ENCODE results near the gene CRABP2. TPM values are rescaled to one million over a fixed set of nuclear protein-coding genes. Genes with fewer than 3 reads are reported as not detected.

CRABP2 gene
- total and polyA plus RNA-seq, 2 of the 13 experiments (the other 11 are each of a cell fraction or from before 2014, with no cell fraction given): 0.40 to 0.60 TPM

DNA sequence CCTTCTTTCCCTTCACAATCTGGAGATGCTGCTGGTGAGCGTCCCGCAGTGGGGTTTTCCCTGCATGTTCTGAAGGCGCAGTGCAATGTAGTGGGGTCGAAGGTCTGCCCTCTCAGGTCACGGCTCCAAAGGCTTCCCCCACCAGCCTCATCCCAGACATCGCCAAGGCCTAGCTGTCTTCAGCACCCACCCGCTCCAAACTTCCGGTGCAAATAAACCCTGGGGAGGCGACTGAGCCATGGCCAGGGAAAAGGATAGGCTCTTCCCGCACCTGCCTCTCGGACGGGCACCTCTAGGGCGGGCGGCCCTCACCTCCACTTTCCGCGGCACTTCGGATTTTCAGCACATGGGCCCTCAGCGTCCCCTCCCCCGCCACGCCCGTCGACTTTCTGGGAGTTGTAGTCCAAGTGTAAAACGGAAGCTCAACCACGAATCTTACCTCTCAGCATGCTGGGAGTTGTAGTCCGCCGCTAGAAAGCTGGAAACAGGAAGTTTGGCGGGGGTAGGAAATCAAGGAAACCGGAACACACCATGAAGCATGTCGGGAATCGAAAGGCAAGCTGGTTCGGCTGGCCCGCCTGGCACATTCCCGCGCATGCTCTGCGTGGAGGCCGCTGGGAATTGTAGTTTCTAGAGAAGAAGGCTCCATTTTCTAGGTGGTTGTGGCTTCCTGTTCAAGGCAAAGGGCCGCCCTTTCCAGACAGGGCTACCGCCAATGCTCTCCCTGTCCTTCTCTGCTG lies 35.5 kb upstream of the CRABP2 start, which contains the start of gene MRPL24 (continued):
- TF ChIP-seq, protein P1, sequence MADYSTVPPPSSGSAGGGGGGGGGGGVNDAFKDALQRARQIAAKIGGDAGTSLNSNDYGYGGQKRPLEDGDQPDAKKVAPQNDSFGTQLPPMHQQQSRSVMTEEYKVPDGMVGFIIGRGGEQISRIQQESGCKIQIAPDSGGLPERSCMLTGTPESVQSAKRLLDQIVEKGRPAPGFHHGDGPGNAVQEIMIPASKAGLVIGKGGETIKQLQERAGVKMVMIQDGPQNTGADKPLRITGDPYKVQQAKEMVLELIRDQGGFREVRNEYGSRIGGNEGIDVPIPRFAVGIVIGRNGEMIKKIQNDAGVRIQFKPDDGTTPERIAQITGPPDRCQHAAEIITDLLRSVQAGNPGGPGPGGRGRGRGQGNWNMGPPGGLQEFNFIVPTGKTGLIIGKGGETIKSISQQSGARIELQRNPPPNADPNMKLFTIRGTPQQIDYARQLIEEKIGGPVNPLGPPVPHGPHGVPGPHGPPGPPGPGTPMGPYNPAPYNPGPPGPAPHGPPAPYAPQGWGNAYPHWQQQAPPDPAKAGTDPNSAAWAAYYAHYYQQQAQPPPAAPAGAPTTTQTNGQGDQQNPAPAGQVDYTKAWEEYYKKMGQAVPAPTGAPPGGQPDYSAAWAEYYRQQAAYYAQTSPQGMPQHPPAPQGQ (CRISPR knock-in tag; IDR thresholded peaks at IDR 0.05; ENCODE audit: borderline replicate concordance): peak; percentile 82; the same call in 1 of the 2 replicates
- peak; percentile 99 for TF ChIP-seq ELF1 (CRISPR knock-in tag; IDR thresholded peaks at IDR 0.05)
- peak; percentile 99 for TF ChIP-seq THAP11 (CRISPR knock-in tag; IDR thresholded peaks at IDR 0.05)
- TF ChIP-seq, protein P2, sequence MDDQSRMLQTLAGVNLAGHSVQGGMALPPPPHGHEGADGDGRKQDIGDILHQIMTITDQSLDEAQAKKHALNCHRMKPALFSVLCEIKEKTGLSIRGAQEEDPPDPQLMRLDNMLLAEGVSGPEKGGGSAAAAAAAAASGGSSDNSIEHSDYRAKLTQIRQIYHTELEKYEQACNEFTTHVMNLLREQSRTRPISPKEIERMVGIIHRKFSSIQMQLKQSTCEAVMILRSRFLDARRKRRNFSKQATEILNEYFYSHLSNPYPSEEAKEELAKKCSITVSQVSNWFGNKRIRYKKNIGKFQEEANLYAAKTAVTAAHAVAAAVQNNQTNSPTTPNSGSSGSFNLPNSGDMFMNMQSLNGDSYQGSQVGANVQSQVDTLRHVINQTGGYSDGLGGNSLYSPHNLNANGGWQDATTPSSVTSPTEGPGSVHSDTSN (CRISPR knock-in tag; IDR thresholded peaks at IDR 0.05; ENCODE audit: borderline replicate concordance): no peak
- no peak for TF ChIP-seq ZNF530 (CRISPR knock-in tag; IDR thresholded peaks at IDR 0.05; ENCODE audit: low read depth)
- no peak for TF ChIP-seq SNAPC5 (CRISPR knock-in tag; IDR thresholded peaks at IDR 0.05; ENCODE audit: borderline replicate concordance)
- no peak for TF ChIP-seq ZNF589 (CRISPR knock-in tag; conservative IDR thresholded peaks at IDR 0.05)
- TF ChIP-seq, protein P3, sequence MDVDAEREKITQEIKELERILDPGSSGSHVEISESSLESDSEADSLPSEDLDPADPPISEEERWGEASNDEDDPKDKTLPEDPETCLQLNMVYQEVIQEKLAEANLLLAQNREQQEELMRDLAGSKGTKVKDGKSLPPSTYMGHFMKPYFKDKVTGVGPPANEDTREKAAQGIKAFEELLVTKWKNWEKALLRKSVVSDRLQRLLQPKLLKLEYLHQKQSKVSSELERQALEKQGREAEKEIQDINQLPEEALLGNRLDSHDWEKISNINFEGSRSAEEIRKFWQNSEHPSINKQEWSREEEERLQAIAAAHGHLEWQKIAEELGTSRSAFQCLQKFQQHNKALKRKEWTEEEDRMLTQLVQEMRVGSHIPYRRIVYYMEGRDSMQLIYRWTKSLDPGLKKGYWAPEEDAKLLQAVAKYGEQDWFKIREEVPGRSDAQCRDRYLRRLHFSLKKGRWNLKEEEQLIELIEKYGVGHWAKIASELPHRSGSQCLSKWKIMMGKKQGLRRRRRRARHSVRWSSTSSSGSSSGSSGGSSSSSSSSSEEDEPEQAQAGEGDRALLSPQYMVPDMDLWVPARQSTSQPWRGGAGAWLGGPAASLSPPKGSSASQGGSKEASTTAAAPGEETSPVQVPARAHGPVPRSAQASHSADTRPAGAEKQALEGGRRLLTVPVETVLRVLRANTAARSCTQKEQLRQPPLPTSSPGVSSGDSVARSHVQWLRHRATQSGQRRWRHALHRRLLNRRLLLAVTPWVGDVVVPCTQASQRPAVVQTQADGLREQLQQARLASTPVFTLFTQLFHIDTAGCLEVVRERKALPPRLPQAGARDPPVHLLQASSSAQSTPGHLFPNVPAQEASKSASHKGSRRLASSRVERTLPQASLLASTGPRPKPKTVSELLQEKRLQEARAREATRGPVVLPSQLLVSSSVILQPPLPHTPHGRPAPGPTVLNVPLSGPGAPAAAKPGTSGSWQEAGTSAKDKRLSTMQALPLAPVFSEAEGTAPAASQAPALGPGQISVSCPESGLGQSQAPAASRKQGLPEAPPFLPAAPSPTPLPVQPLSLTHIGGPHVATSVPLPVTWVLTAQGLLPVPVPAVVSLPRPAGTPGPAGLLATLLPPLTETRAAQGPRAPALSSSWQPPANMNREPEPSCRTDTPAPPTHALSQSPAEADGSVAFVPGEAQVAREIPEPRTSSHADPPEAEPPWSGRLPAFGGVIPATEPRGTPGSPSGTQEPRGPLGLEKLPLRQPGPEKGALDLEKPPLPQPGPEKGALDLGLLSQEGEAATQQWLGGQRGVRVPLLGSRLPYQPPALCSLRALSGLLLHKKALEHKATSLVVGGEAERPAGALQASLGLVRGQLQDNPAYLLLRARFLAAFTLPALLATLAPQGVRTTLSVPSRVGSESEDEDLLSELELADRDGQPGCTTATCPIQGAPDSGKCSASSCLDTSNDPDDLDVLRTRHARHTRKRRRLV (CRISPR knock-in tag; IDR thresholded peaks at IDR 0.05): peak; percentile 83
- no peak for TF ChIP-seq REL (CRISPR knock-in tag; conservative IDR thresholded peaks at IDR 0.05)
- TF ChIP-seq, protein P4, sequence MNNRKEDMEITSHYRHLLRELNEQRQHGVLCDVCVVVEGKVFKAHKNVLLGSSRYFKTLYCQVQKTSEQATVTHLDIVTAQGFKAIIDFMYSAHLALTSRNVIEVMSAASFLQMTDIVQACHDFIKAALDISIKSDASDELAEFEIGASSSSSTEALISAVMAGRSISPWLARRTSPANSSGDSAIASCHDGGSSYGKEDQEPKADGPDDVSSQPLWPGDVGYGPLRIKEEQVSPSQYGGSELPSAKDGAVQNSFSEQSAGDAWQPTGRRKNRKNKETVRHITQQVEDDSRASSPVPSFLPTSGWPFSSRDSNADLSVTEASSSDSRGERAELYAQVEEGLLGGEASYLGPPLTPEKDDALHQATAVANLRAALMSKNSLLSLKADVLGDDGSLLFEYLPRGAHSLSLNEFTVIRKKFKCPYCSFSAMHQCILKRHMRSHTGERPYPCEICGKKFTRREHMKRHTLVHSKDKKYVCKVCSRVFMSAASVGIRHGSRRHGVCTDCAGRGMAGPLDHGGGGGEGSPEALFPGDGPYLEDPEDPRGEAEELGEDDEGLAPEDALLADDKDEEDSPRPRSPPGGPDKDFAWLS (CRISPR knock-in tag; IDR thresholded peaks at IDR 0.05; ENCODE audit: borderline replicate concordance): no peak; the same call in 1 of the 2 replicates
- TF ChIP-seq, protein P5, sequence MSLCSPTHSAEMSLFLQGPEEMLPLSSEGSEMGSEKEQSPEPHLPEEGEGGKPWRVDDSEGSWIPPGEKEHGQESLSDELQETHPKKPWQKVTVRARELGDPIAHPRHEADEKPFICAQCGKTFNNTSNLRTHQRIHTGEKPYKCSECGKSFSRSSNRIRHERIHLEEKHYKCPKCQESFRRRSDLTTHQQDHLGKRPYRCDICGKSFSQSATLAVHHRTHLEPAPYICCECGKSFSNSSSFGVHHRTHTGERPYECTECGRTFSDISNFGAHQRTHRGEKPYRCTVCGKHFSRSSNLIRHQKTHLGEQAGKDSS (CRISPR knock-in tag; IDR thresholded peaks at IDR 0.05; ENCODE audit: borderline replicate concordance, low read depth): 0 out of 2 replicates have a peak, but pooled peaks have one; percentile 73
- 0 out of 2 replicates have a peak, but pooled peaks have one; percentile 7 for TF ChIP-seq ZSCAN12 (CRISPR knock-in tag; IDR thresholded peaks at IDR 0.05)
- TF ChIP-seq, protein P6, sequence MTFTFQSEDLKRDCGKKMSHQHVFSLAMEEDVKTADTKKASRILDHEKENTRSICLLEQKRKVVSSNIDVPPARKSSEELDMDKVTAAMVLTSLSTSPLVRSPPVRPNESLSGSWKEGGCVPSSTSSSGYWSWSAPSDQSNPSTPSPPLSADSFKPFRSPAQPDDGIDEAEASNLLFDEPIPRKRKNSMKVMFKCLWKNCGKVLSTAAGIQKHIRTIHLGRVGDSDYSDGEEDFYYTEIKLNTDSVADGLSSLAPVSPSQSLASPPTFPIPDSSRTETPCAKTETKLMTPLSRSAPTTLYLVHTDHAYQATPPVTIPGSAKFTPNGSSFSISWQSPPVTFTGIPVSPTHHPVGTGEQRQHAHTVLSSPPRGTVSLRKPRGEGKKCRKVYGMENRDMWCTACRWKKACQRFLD (CRISPR knock-in tag; IDR thresholded peaks at IDR 0.05; ENCODE audit: borderline replicate concordance): peak; percentile 83; the same call in 1 of the 2 replicates
- TF ChIP-seq ZNF572 (CRISPR knock-in tag; IDR thresholded peaks at IDR 0.05): 0 out of 2 replicates have a peak, but pooled peaks have one; percentile 36
